Endodermal cell (in vitro differentiated cells): ENCODE results near the gene SLC6A8. TPM values are rescaled to one million over a fixed set of nuclear protein-coding genes. Genes with fewer than 3 reads are reported as not detected.

Experiments
- DNase-seq: peaks from one replicate; pipeline ENCODE4 v3.0.0-alpha.2; 2017
- H3K27ac ChIP-seq: 2 replicates; pipeline ENCODE4 v1.5.1; 2013; ENCODE audit warnings: mild to moderate bottlenecking, low read depth, low read length, moderate library complexity
- H3K27me3 ChIP-seq: 2 replicates; pipeline ENCODE4 v1.6.1; 2013; ENCODE audit warnings: mild to moderate bottlenecking, low read length, moderate library complexity; ENCODE audit not compliant: insufficient read depth, control insufficient read depth, poor library complexity, severe bottlenecking
- H3K36me3 ChIP-seq: 2 replicates; pipeline ENCODE4 v1.7.0; 2013; ENCODE audit warnings: mild to moderate bottlenecking, low read length, moderate library complexity; ENCODE audit not compliant: control insufficient read depth, insufficient read depth
- H3K4me1 ChIP-seq: one replicate; pipeline ENCODE4 v1.7.0; 2013; ENCODE audit warnings: low read length; ENCODE audit not compliant: control insufficient read depth, insufficient read depth
- H3K4me3 ChIP-seq: 2 replicates; pipeline ENCODE4 v1.5.1; 2013; ENCODE audit warnings: mild to moderate bottlenecking, low read length, moderate library complexity
- H3K9ac ChIP-seq: 2 replicates; pipeline ENCODE4 v1.6.1; 2013; ENCODE audit warnings: mild to moderate bottlenecking, low read length, moderate library complexity; ENCODE audit not compliant: poor library complexity, severe bottlenecking; ENCODE audit errors: extremely low read depth
- H3K9me3 ChIP-seq: 2 replicates; pipeline ENCODE4 v1.6.1; 2013; ENCODE audit warnings: mild to moderate bottlenecking, low read length, moderate library complexity; ENCODE audit not compliant: control insufficient read depth
- H3K27ac Mint-ChIP-seq: 2 replicates; pipeline ENCODE4 v1.8.0; 2020; ENCODE audit warnings: mixed read lengths
- H3K27me3 Mint-ChIP-seq: 2 replicates; pipeline ENCODE4 v1.8.0; 2021; ENCODE audit warnings: mild to moderate bottlenecking, mixed read lengths; ENCODE audit not compliant: insufficient read depth
- H3K36me3 Mint-ChIP-seq: 2 replicates; pipeline ENCODE4 v1.8.0; 2020; ENCODE audit warnings: low read depth, mixed read lengths
- H3K4me1 Mint-ChIP-seq: 2 replicates; pipeline ENCODE4 v1.8.0; 2020; ENCODE audit warnings: mixed read lengths
- H3K4me3 Mint-ChIP-seq: 2 replicates; pipeline ENCODE4 v1.8.0; 2020; ENCODE audit warnings: mild to moderate bottlenecking, moderate library complexity, mixed read lengths
- H3K9me3 Mint-ChIP-seq: 2 replicates; pipeline ENCODE4 v1.8.0; 2020; ENCODE audit warnings: mild to moderate bottlenecking, mixed read lengths
- CTCF ChIP-seq: fragments of 200-600 bp; sonication (generic); conservative IDR thresholded peaks from 2 replicates; pipeline ENCODE4 v1.5.0; 2021; ENCODE audit warnings: antibody characterized with exemption, mild to moderate bottlenecking
- WGBS, 2 experiments: methylation state at CpG; one replicate each; pipeline versions ENCODE4 v1.1.5 to v1.1.7; 2013; ENCODE audit warnings: missing lambda C conversion rate in 2 of 2, mixed read lengths in 1 of 2; ENCODE audit not compliant: insufficient coverage in 1 of 2, insufficient read length in 1 of 2; 5-methylcytosine and 5-hydroxymethylcytosine counted together
- total RNA-seq, 2 donors: library from RNA; stranded (reverse); fragmentation: NEBNext Ultra II Directional in 1 of 2; extraction: Animal tissue kit (Norgen Biotek cat#: 25700) in 1 of 2; gene quantifications; 2 replicates in 1 of 2; 3 replicates in 1 of 2; pipeline ENCODE4 v1.2.1, GENCODE V29; 2021

Gene SLC6A8
- total RNA-seq, 2 donors from 2014 or later: 57.6 to 121 TPM

- Mint-ChIP-seq H3K27me3 (peaks cover 49% of the 10 kb centered on the region), H3K27ac (no peak overlapping the region)
These were observed 39.2 kb upstream of the SLC6A8 start for GRCh38 chrX:153648358-153649177.

GRCh38 chrX:153649178-153649914 lies 38.4 kb upstream of the SLC6A8 start:
- peak; percentile 86 for DNase-seq
- Mint-ChIP-seq H3K27ac (no peak overlapping the region), H3K27me3 (peaks cover 44% of the 10 kb centered on the region), H3K4me3 (no peak overlapping the region), H3K9me3 (peaks cover 63% of the 10 kb centered on the region), H3K36me3 (no peaks in the 10 kb centered on the region), H3K4me1 (no peaks in the 10 kb centered on the region)
- H3K4me1 ChIP-seq: no peaks in the 10 kb centered on the region
- no peak overlapping the region for H3K4me3 ChIP-seq
- H3K9ac ChIP-seq: no peak overlapping the region
- no peaks in the 10 kb centered on the region for H3K36me3 ChIP-seq
- no peak overlapping the region for H3K27ac ChIP-seq
- peak; percentile 74 for TF ChIP-seq CTCF
- H3K27me3 ChIP-seq: peaks cover 50% of the 10 kb centered on the region
- 0 to 77% methylated on average over 2 to 24 of the region's 26 CpGs for WGBS, 2 experiments
- no peaks in the 10 kb centered on the region for H3K9me3 ChIP-seq

More at GRCh38 chrX:153648358-153649177, 39.2 kb upstream of the SLC6A8 start:
- Histone ChIP-seq H3K9me3 (no peaks in the 10 kb centered on the region), H3K36me3 (no peaks in the 10 kb centered on the region), H3K9ac (no peak overlapping the region), H3K4me1 (no peaks in the 10 kb centered on the region), H3K4me3 (no peak overlapping the region), H3K27ac (no peak overlapping the region), H3K27me3 (peaks cover 54% of the 10 kb centered on the region)
- H3K4me1 Mint-ChIP-seq: no peaks in the 10 kb centered on the region
- WGBS, 2 experiments: 77% methylated on average over 16 of the region's 17 CpGs; no CpG with 5 or more reads in 1 of the 2 experiments
- H3K4me3 Mint-ChIP-seq: no peak overlapping the region
- H3K36me3 Mint-ChIP-seq: no peaks in the 10 kb centered on the region
- no peak for TF ChIP-seq CTCF
- peaks cover 57% of the 10 kb centered on the region for H3K9me3 Mint-ChIP-seq
- peak; percentile 29 for DNase-seq

GRCh38 chrX:153649915-153650782 lies 37.6 kb upstream of the SLC6A8 start:
- Mint-ChIP-seq H3K36me3 (no peaks in the 10 kb centered on the region), H3K9me3 (peaks cover 63% of the 10 kb centered on the region), H3K27ac (no peak overlapping the region), H3K4me3 (no peak overlapping the region), H3K27me3 (peaks cover 36% of the 10 kb centered on the region), H3K4me1 (no peaks in the 10 kb centered on the region)
- WGBS, 2 experiments: 81% methylated on average over 36 of the region's 41 CpGs; no CpG with 5 or more reads in 1 of the 2 experiments
- no peak overlapping the region for H3K27ac ChIP-seq
- no peaks in the 10 kb centered on the region for H3K9me3 ChIP-seq
- no peaks in the 10 kb centered on the region for H3K4me1 ChIP-seq
- no peak overlapping the region for H3K9ac ChIP-seq
- no peaks in the 10 kb centered on the region for H3K36me3 ChIP-seq
- H3K4me3 ChIP-seq: no peak overlapping the region
- peak; percentile 45 for DNase-seq
- H3K27me3 ChIP-seq: peaks cover 42% of the 10 kb centered on the region
- TF ChIP-seq CTCF: no peak
